Astrocyte of the cerebellum (primary cell): ENCODE measurements around the gene DHX30.
"Not testable (repeated sequence)": the region's sequence is repeated elsewhere in the genome, so short reads cannot be mapped to it uniquely, and the experiment has no call there.

Experiments
- DNase-seq: peaks from one replicate; pipeline ENCODE4 v3.0.0-alpha.2; 2011; ENCODE audit warnings: low read depth
- H3K4me3 ChIP-seq: 2 replicates; pipeline ENCODE4 v1.5.1; 2011; ENCODE audit warnings: mild to moderate bottlenecking, low read depth, low read length, moderate library complexity
- in situ Hi-C: cut with HindIII; loops from 2 replicates; pipeline ENCODE4 v1.10.0; 2017; ENCODE audit warnings: low sequenced_read_pairs
- TF ChIP-seq, protein P1 (sequence below): IDR thresholded peaks from 2 replicates; pipeline ENCODE4 v1.5.1; 2012; ENCODE audit warnings: low read length, low read depth, moderate library complexity, mild to moderate bottlenecking; ENCODE audit errors: missing control alignments

Gene DHX30, protein sequence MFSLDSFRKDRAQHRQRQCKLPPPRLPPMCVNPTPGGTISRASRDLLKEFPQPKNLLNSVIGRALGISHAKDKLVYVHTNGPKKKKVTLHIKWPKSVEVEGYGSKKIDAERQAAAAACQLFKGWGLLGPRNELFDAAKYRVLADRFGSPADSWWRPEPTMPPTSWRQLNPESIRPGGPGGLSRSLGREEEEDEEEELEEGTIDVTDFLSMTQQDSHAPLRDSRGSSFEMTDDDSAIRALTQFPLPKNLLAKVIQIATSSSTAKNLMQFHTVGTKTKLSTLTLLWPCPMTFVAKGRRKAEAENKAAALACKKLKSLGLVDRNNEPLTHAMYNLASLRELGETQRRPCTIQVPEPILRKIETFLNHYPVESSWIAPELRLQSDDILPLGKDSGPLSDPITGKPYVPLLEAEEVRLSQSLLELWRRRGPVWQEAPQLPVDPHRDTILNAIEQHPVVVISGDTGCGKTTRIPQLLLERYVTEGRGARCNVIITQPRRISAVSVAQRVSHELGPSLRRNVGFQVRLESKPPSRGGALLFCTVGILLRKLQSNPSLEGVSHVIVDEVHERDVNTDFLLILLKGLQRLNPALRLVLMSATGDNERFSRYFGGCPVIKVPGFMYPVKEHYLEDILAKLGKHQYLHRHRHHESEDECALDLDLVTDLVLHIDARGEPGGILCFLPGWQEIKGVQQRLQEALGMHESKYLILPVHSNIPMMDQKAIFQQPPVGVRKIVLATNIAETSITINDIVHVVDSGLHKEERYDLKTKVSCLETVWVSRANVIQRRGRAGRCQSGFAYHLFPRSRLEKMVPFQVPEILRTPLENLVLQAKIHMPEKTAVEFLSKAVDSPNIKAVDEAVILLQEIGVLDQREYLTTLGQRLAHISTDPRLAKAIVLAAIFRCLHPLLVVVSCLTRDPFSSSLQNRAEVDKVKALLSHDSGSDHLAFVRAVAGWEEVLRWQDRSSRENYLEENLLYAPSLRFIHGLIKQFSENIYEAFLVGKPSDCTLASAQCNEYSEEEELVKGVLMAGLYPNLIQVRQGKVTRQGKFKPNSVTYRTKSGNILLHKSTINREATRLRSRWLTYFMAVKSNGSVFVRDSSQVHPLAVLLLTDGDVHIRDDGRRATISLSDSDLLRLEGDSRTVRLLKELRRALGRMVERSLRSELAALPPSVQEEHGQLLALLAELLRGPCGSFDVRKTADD

DNA sequence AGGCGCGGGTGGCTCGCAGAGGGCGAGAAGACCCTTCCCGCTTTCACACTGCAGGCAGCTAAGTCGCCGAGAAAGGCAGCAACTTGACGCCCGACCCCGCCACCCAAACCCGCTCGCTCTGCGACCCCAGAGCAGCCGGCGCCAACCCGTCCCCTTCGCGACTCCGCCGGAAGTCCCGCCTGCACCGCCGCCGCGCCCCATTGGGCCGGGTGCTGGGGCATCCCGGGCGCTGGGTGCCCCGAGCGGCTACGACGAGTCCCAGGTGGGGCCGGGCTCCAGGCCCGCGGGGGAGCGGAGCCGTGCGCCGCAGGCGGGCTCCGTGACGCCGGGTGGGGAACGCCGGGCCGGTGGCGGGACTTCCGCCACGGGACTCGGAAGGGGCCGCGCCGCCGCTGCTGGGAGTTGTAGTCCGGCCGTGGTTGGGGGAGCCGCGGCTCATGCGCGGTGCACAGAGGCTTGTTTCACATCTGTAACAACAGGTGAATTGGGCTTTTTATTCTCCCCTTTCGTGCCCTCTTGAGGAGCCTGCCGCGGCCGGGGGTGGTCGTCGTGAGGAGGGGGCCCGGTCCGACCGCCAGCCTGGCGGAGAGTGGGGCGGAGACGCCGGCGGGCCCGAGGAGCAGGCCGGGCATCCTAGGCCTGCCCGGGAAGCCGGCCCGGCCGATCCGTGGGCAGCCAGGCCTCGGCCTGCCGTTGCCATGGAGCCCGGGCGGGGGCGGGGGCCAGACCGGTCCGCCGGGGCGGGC lies at the start of gene DHX30:
TSS of gene DHX30 (plus strand) at position 405 of the 746 bp plus-strand sequence. CDS start 7,546 bp downstream, outside the sequence.
- TF ChIP-seq, protein P1, sequence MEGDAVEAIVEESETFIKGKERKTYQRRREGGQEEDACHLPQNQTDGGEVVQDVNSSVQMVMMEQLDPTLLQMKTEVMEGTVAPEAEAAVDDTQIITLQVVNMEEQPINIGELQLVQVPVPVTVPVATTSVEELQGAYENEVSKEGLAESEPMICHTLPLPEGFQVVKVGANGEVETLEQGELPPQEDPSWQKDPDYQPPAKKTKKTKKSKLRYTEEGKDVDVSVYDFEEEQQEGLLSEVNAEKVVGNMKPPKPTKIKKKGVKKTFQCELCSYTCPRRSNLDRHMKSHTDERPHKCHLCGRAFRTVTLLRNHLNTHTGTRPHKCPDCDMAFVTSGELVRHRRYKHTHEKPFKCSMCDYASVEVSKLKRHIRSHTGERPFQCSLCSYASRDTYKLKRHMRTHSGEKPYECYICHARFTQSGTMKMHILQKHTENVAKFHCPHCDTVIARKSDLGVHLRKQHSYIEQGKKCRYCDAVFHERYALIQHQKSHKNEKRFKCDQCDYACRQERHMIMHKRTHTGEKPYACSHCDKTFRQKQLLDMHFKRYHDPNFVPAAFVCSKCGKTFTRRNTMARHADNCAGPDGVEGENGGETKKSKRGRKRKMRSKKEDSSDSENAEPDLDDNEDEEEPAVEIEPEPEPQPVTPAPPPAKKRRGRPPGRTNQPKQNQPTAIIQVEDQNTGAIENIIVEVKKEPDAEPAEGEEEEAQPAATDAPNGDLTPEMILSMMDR = no peak
- H3K4me3 ChIP-seq = peak within 1 kb of the TSS; percentile 81
- DNase-seq = no peak
- in situ Hi-C loops = no loop called here

- TF ChIP-seq, protein P1 = no peak
- in situ Hi-C loops = no loop called here
- no peak for DNase-seq
- H3K4me3 ChIP-seq = no peak overlapping the region
Measured at GRCh38 chr3:47758261-47759025, 44.5 kb upstream of the DHX30 start.

DNA sequence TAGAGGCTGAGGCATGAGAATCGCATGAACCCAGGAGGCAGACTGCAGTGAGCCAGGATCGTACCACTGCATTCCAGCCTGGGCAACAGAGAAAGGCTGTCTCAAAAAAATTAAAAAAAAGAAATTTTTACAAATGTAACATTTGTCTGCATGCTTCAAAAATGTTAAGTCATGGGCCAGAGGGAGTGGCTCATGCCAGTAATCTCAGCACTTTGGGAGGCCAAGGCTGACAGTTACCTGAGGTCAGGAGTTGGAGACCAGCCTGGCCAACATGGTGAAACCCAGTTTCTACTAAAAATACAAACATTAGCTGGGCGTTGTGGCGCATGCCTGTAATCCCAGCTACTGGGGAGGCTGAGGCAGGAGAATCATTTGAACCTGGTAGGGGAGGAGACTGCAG lies 42.7 kb upstream of the DHX30 start:
- DNase-seq, in situ Hi-C loops, H3K4me3 ChIP-seq: not testable (repeated sequence)

GRCh38 chr3:47761046-47761445 lies 41.9 kb upstream of the DHX30 start:
- no peak overlapping the region for H3K4me3 ChIP-seq
- TF ChIP-seq, protein P1 = no peak
- no peak for DNase-seq
- in situ Hi-C loops = no loop called here

DNA sequence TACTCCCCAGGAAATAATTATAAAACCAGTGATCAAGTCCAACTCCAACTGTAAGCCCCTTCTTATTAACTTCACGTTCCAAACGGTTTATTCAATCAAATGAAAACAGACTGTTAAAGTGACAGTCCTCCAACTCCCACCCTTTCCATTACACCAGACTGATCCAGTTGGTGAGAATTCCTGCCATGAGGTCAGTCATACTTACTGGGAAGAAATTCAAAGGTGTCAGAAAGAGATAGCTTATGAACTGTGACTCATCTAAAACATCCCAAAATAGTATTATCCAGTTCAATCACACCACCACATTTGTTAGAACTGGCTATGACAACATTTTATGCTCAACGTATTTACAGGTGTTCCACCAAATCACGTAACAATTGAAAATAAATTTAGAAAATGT lies 40.7 kb upstream of the DHX30 start:
- no peak overlapping the region for H3K4me3 ChIP-seq
- TF ChIP-seq, protein P1 = no peak
- in situ Hi-C loops = no loop called here
- DNase-seq = no peak

- TF ChIP-seq, protein P1 = no peak
- in situ Hi-C loops = no loop called here
- no peak overlapping the region for H3K4me3 ChIP-seq
- DNase-seq = no peak
Measured at GRCh38 chr3:47766186-47766585, 36.8 kb upstream of the DHX30 start.
